Heart left ventricle (tissue), 13 donors: ENCODE measurements around the gene NUAK2.

ENCODE experiments used
- CTCF ChIP-seq, 12 donors: fragments of 200-600 bp; sonication (generic) in 4 of 12; IDR thresholded peaks; one replicate each; pipeline versions ENCODE4 v1.5.0 to v1.8.0; 2018 to 2022; ENCODE audit warnings: antibody characterized with exemption in 12 of 12, mild to moderate bottlenecking in 5 of 12
- POLR2A ChIP-seq, 2 donors: fragments of 450-650 bp; IDR thresholded peaks; one replicate each; pipeline ENCODE4 v1.6.1; 2017; ENCODE audit warnings: antibody characterized with exemption in 2 of 2, mild to moderate bottlenecking in 2 of 2, moderate library complexity in 2 of 2
- donor health status: ischemic (EF 13 %, LVEDD 7.1; RV severe dilation, severe dysfunction).
- donor health status: DM: no; HTN: yes; CAD: no.
- donor health status: DM: no; HTN: no; CAD: no.
- donor health status: ischemic (EF 25% LVEDD 6.9; RV normal size, moderate dysfunction).
- donor health status: ischemic (EF 25% LVEDD 5.7; RV mildly dilated, moderate dysfunction).
- donor health status: ischemic (EF 35%, LVEDD 5.7; RV mildly dilated, moderate dysfunction).
- donor health status: nonischemic (EF 11% LVEDD 7.7; RV severe dilation, severe dysfunction).
- donor health status: DM: yes; HTN: yes; CAD: no.
- donor health status: PGD.
- donor health status: ischemic (EF 29% LVEDD 5.4; RV normal size, mild dysfunction).
- donor health status: nonischemic (EF 23%, LVEDD 6.1; RV moderate dilation, normal function).

GRCh38 chr1:205275916-205276688 is 45.4 kb downstream of the NUAK2 start:
- no peak for TF ChIP-seq CTCF (IDR thresholded peaks at IDR 0.05)
- no peak for TF ChIP-seq POLR2A (IDR thresholded peaks at IDR 0.05)
